GM10847 (cell line): ENCODE measurements around the gene HADHA.

Source experiments
- POLR2A ChIP-seq: IDR thresholded peaks from 2 replicates; pipeline ENCODE4 v1.6.1; 2011; ENCODE audit not compliant: insufficient read length; ENCODE audit errors: extremely low read depth

Gene HADHA

GRCh38 chr2:26144953-26145680, 99.3 kb downstream of the HADHA start:
- no peak for TF ChIP-seq POLR2A

DNA sequence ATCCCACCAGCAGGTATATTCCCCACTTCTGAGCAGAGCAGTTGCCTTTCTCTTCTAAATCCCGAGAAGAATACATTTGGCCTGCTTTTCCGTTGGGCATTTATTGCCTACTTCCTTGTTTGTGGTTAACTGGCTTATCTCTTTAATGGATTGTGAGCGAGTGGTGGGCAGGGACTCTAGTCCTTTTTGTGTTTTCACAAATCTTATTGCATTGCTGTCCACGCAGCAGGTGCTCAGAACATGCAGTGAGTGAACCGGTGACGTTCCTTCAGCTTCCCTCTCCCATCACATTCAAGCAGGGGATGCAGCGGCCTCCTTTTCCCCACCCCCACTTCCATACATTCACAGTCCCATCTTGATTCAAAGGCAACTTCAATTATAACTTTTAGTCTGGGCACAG, 100.4 kb downstream of the HADHA start:
- no peak for TF ChIP-seq POLR2A

DNA sequence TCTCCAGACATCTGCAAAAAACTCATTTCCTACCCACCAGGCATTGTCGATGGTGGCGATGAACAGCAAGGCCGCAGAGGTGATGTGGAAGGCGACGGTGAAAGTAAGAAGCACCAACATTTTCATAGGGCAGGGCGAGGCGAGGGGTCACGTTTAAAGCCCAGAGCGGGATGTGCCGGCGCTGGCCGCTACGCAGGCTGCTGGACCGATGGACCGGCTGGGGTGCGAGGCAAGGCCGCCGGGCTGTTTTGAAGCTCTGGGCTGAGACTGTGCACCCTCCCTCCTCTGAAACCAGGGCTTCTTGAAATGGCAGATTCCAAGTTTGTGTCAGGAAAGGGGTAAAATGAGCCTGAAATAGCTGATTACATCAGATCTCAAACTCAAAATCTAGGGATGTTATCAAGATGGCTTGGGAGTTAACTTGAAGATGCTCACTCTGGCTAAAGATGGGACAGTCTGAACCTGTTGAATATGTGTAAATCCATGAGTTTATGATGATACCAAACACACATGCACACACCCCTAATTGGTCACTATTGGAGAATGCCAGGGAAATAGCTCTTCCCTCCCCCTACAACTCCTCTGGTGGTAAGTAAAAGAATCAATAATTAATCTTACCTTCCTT, 103.2 kb downstream of the HADHA start:
- TF ChIP-seq POLR2A, result no peak
